Small intestine (tissue), 7 donors: ENCODE measurements around the gene ZRANB2. TPM values are rescaled to one million over a fixed set of nuclear protein-coding genes. Genes with fewer than 3 reads are reported as not detected.

Source experiments
- DNase-seq, 2 donors: peaks; one replicate each; pipeline versions ENCODE4 v3.0.0 to v3.0.0-alpha.2; 2013
- FAIRE-seq: peaks from 2 replicates; lab custom pipeline; 2012; peaks lifted over from hg19 to GRCh38; lab: Jason Lieb, UNC
- H3K27ac ChIP-seq, 3 donors: one replicate each; pipeline ENCODE4 v1.5.1; 2013; ENCODE audit warnings: low read length in 2 of 3, mild to moderate bottlenecking in 2 of 3, control low read depth in 1 of 3, inconsistent platforms in 1 of 3, low read depth in 1 of 3, moderate library complexity in 1 of 3
- H3K27me3 ChIP-seq, 3 donors: one replicate each; pipeline ENCODE4 v1.6.1; 2013; ENCODE audit warnings: low read length in 3 of 3, inconsistent platforms in 1 of 3; ENCODE audit not compliant: control insufficient read depth in 3 of 3, insufficient read depth in 3 of 3
- H3K36me3 ChIP-seq, 3 donors: one replicate each; pipeline ENCODE4 v1.6.1; 2013; ENCODE audit warnings: low read length in 3 of 3, inconsistent platforms in 1 of 3, low read depth in 1 of 3, mild to moderate bottlenecking in 1 of 3, moderate library complexity in 1 of 3; ENCODE audit not compliant: control insufficient read depth in 3 of 3, insufficient read depth in 2 of 3
- H3K4me1 ChIP-seq, 3 donors: one replicate each; pipeline ENCODE4 v1.6.1; 2013; ENCODE audit warnings: low read length in 2 of 3, inconsistent platforms in 1 of 3, low read depth in 1 of 3, mild to moderate bottlenecking in 1 of 3, moderate library complexity in 1 of 3; ENCODE audit not compliant: control insufficient read depth in 3 of 3, insufficient read depth in 2 of 3
- H3K4me3 ChIP-seq, 3 donors: one replicate each; pipeline ENCODE4 v1.5.1; 2013; ENCODE audit warnings: low read length in 3 of 3, control low read depth in 1 of 3, inconsistent platforms in 1 of 3, low read depth in 1 of 3, mild to moderate bottlenecking in 1 of 3, moderate library complexity in 1 of 3
- H3K9me3 ChIP-seq, 2 donors: one replicate each; pipeline ENCODE4 v1.6.1; 2013; ENCODE audit warnings: low read depth in 1 of 2, low read length in 1 of 2; ENCODE audit not compliant: control insufficient read depth in 2 of 2, insufficient read depth in 1 of 2
- WGBS, 3 donors: extraction: QIAGEN DNeasy Blood & Tissue Kit; methylation state at CpG; one replicate each; pipeline ENCODE4 v1.1.7; 2013; 5-methylcytosine and 5-hydroxymethylcytosine counted together
- polyA plus RNA-seq, 4 donors: library from polyadenylated mRNA; stranded (reverse) in 3 of 4; unstranded in 1 of 4; fragments of 200-250 nt in 3 of 4; fragments of 120-200 nt in 1 of 4; gene quantifications; one replicate each; pipeline versions ENCODE4 v1.2.1 to v1.2.3, GENCODE V29; 2013
- donor health status: healthy with polysubstance abuse.
- donor health status: control.
- donor health status: control.
- donor health status: Bipolar disorder and iron deficiency.
- donor health status: healthy.

ZRANB2 gene
- polyA plus RNA-seq, 4 donors = 20.4 to 114 (median 29.6) TPM

GRCh38 chr1:71083271-71083670 is 2.4 kb upstream of the ZRANB2 start:
- Histone ChIP-seq H3K36me3 (no peaks in the 10 kb centered on the region), H3K4me3 (no peak overlapping the region), H3K27ac (no peak overlapping the region), H3K9me3 (no peaks in the 10 kb centered on the region), H3K4me1 (peaks cover 0 to 5% (median 0%) of the 10 kb centered on the region in 3 donors), H3K27me3 (no peaks in the 10 kb centered on the region)
- WGBS, 3 donors = 79 to 80% (median 80%) methylated on average over 2 of the region's 2 CpGs
- DNase-seq (no peak), FAIRE-seq (no peak)

DNA sequence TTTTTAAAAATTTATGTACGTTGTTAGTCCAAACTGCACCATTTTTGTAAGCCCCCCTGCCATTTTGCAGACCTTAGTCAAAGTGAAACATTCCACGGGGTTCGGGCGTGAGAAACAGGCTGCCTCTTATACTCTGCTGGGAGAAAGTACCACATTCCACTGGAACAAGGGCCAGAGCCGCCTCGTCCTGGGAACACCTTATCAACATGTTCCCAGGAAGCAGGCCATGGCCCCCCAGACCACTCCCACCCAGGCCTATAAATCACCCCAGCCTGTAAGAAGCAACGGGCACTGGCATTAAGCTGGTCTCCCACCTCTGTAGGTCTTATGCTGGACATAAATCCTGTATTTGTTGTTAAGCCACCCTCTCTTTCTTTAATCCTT is 854 bp upstream of the ZRANB2 start:
- peak overlapping the region in 1 of 3 donors; percentile 36 for H3K27ac ChIP-seq
- peak in 1 of 2 donors; percentile 36 for DNase-seq

DNA sequence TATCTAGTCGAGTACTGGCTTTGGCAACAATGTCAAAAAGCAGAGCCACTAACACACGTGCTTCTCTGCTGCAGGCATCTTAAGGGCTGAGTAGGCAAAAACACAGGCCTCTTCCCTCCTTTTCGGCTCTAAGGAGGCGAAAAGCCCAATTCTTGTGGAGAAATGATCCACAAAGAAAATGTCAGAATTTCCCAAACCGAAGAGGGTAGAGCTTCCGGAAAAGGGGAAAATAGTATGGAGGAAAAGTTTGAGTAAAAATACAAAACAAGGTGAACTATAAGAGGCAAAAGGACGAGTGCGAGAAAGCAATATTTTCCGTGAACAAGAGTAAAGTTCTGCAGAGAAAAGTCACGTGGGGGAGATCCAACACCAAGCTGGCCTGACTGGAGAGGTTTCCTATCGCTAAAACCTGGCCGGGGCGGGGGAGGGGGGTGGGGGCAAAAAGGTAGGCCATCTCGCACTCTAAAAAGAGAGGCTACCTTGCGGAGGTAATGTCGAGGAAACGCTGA is 551 bp downstream of the ZRANB2 start:
- FAIRE-seq (no peak), DNase-seq (peak in 1 of 2 donors; percentile 45)
- H3K36me3 ChIP-seq = peaks cover 6 to 11% (median 8%) of the 10 kb centered on the region in 3 donors
- H3K27ac ChIP-seq = peak overlapping the region; percentile 71 to 95 (median 89)
- peaks cover 0 to 5% (median 0%) of the 10 kb centered on the region in 3 donors for H3K4me1 ChIP-seq
- no peaks in the 10 kb centered on the region for H3K27me3 ChIP-seq
- peak overlapping the region; percentile 73 to 95 (median 84) for H3K4me3 ChIP-seq
- 0 to 1% (median 1%) methylated on average over 17 of the region's 17 CpGs for WGBS, 3 donors
- no peaks in the 10 kb centered on the region for H3K9me3 ChIP-seq

More for the DNA sequence above, 854 bp upstream of the ZRANB2 start:
- peaks cover 0 to 5% (median 0%) of the 10 kb centered on the region in 3 donors for H3K4me1 ChIP-seq
- H3K4me3 ChIP-seq = peak overlapping the region in 2 of 3 donors; percentile 0 to 84
- WGBS, 3 donors = 61 to 69% (median 64%) methylated on average over 7 of the region's 7 CpGs
- peaks cover 0 to 4% (median 3%) of the 10 kb centered on the region in 3 donors for H3K36me3 ChIP-seq
- no peaks in the 10 kb centered on the region for H3K27me3 ChIP-seq
- no peak for FAIRE-seq
- H3K9me3 ChIP-seq = no peaks in the 10 kb centered on the region

GRCh38 chr1:71074681-71075080 is 6.2 kb downstream of the ZRANB2 start:
- no peaks in the 10 kb centered on the region for H3K4me1 ChIP-seq
- H3K36me3 ChIP-seq = peaks cover 8 to 18% (median 17%) of the 10 kb centered on the region in 3 donors
- FAIRE-seq = no peak
- H3K27ac ChIP-seq = no peak overlapping the region
- no peaks in the 10 kb centered on the region for H3K27me3 ChIP-seq
- 92 to 98% (median 93%) methylated on average over 1 of the region's 1 CpG for WGBS, 3 donors
- DNase-seq = no peak
- H3K9me3 ChIP-seq = no peaks in the 10 kb centered on the region
- no peak overlapping the region for H3K4me3 ChIP-seq

GRCh38 chr1:71072273-71072672 is 8.6 kb downstream of the ZRANB2 start:
- H3K4me1 ChIP-seq = peaks cover 0 to 3% (median 0%) of the 10 kb centered on the region in 3 donors
- peak; percentile 55 for FAIRE-seq
- no peak overlapping the region for H3K4me3 ChIP-seq
- DNase-seq = no peak
- H3K9me3 ChIP-seq = no peaks in the 10 kb centered on the region
- no peak overlapping the region for H3K27ac ChIP-seq
- H3K27me3 ChIP-seq = no peaks in the 10 kb centered on the region
- peaks cover 11 to 22% (median 17%) of the 10 kb centered on the region in 3 donors for H3K36me3 ChIP-seq

GRCh38 chr1:71071720-71072119 is 9.1 kb downstream of the ZRANB2 start:
- Histone ChIP-seq H3K4me3 (no peak overlapping the region), H3K27ac (no peak overlapping the region), H3K36me3 (peaks cover 11 to 22% (median 17%) of the 10 kb centered on the region in 3 donors), H3K27me3 (no peaks in the 10 kb centered on the region), H3K4me1 (peaks cover 0 to 3% (median 0%) of the 10 kb centered on the region in 3 donors), H3K9me3 (no peaks in the 10 kb centered on the region)
- no peak for FAIRE-seq
- DNase-seq = no peak
- 89 to 93% (median 92%) methylated on average over 4 of the region's 4 CpGs for WGBS, 3 donors

GRCh38 chr1:71068325-71069240 is 12.3 kb downstream of the ZRANB2 start:
- FAIRE-seq (no peak), DNase-seq (peak in 1 of 2 donors; percentile 69)
- no peak overlapping the region for H3K4me3 ChIP-seq
- H3K9me3 ChIP-seq = no peaks in the 10 kb centered on the region
- H3K27ac ChIP-seq = peak overlapping the region in 1 of 3 donors; percentile 20
- peaks cover 7 to 14% (median 8%) of the 10 kb centered on the region in 3 donors for H3K36me3 ChIP-seq
- 59 to 69% (median 61%) methylated on average over 6 of the region's 6 CpGs for WGBS, 3 donors
- peaks cover 0 to 3% (median 0%) of the 10 kb centered on the region in 3 donors for H3K4me1 ChIP-seq
- H3K27me3 ChIP-seq = no peaks in the 10 kb centered on the region

DNA sequence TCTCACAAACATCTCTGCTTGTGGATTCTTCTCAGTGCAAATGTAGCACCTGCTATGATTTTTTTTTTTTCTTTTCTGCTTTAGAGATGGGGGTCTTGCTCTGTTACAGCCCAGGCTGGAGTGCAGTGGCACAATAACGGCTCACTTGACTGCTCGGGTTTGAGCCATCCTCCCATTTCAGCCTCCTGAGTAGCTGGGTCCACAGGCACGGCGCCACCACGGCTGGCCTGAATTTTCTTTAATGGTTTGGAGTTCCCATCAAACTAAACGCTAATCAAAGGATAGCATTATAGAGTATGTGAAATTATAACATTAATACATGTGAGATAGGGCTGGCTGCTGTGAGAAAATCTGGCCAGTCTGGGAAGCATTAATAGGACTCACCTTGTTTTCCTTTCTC is 26.0 kb downstream of the ZRANB2 start:
- H3K9me3 ChIP-seq = no peaks in the 10 kb centered on the region
- FAIRE-seq (no peak), DNase-seq (no peak)
- peaks cover 2% of the 10 kb centered on the region in 3 donors for H3K36me3 ChIP-seq
- no peaks in the 10 kb centered on the region for H3K4me1 ChIP-seq
- H3K27ac ChIP-seq = no peak overlapping the region
- H3K4me3 ChIP-seq = no peak overlapping the region
- peaks cover 0 to 4% (median 0%) of the 10 kb centered on the region in 3 donors for H3K27me3 ChIP-seq
- WGBS, 3 donors = 60 to 83% (median 68%) methylated on average over 6 of the region's 6 CpGs
